ENCODE data around the gene DOCK6. TPM values are rescaled to one million over a fixed set of nuclear protein-coding genes. Genes with fewer than 3 reads are reported as not detected.

DOCK6 gene
- polyA plus RNA-seq, 10 donors: 26.3 to 67.9 (median 36.2) TPM

- DNase-seq: no peak
These were observed 37.2 kb downstream of the DOCK6 start for GRCh38 chr19:11225172-11225571.

GRCh38 chr19:11224429-11224828 is 37.9 kb downstream of the DOCK6 start:
- no peak for DNase-seq

- no peak for DNase-seq
These were observed 39.1 kb downstream of the DOCK6 start for GRCh38 chr19:11223200-11223599.

GRCh38 chr19:11221082-11221598 is 41.2 kb downstream of the DOCK6 start:
- DNase-seq: no peak

- DNase-seq: no peak
These were observed 47.9 kb downstream of the DOCK6 start for GRCh38 chr19:11214387-11214786.

- DNase-seq: no peak
These were observed 51.7 kb downstream of the DOCK6 start for GRCh38 chr19:11210656-11210928.

GRCh38 chr19:11209839-11210655 is 52.3 kb downstream of the DOCK6 start:
- DNase-seq: no peak

GRCh38 chr19:11208561-11209471 is 53.5 kb downstream of the DOCK6 start:
- DNase-seq: peak in 1 of 3 donors; percentile 51

- no peak for DNase-seq
These were observed 56.3 kb downstream of the DOCK6 start for GRCh38 chr19:11205939-11206570.

- no peak for DNase-seq
These were observed 57.4 kb downstream of the DOCK6 start for GRCh38 chr19:11204943-11205349.

- DNase-seq: no peak
These were observed 58.2 kb downstream of the DOCK6 start for GRCh38 chr19:11204076-11204602.

- DNase-seq: peak; percentile 49 to 80 (median 74)
These were observed 58.9 kb downstream of the DOCK6 start for GRCh38 chr19:11203194-11204075.

GRCh38 chr19:11202488-11203193 is 59.7 kb downstream of the DOCK6 start:
- DNase-seq: no peak

- no peak for DNase-seq
These were observed 60.5 kb downstream of the DOCK6 start for GRCh38 chr19:11201791-11202190.

GRCh38 chr19:11200931-11201330 is 61.4 kb downstream of the DOCK6 start:
- DNase-seq: no peak

GRCh38 chr19:11200015-11200574 is 62.2 kb downstream of the DOCK6 start:
- no peak for DNase-seq

GRCh38 chr19:11199517-11199916 is 62.8 kb downstream of the DOCK6 start:
- DNase-seq: no peak

GRCh38 chr19:11198769-11199424 is 63.4 kb downstream of the DOCK6 start:
- no peak for DNase-seq

- no peak for DNase-seq
These were observed 64.2 kb downstream of the DOCK6 start for GRCh38 chr19:11198175-11198534.
